Measurements from ENCODE around the gene SLC16A8.

Gene SLC16A8

GRCh38 chr22:38109371-38110001 is 25.5 kb upstream of the SLC16A8 start:
- peak; percentile 30; the same call in 2 of the 3 replicates for ATAC-seq
- TF ChIP-seq ZFP3 (CRISPR knock-in tag; IDR thresholded peaks at IDR 0.05): no peak
- no peak for TF ChIP-seq ZNF8 (CRISPR knock-in tag; IDR thresholded peaks at IDR 0.05)
- no peak for TF ChIP-seq BACH2 (CRISPR knock-in tag; IDR thresholded peaks at IDR 0.05; ENCODE audit: borderline replicate concordance)
- no peak for TF ChIP-seq TOX (CRISPR knock-in tag; IDR thresholded peaks at IDR 0.05; ENCODE audit: borderline replicate concordance)
- TF ChIP-seq GLIS3 (CRISPR knock-in tag; IDR thresholded peaks at IDR 0.05): no peak
- no peak for TF ChIP-seq PATZ1 (CRISPR knock-in tag; IDR thresholded peaks at IDR 0.05; ENCODE audit: borderline replicate concordance)
- TF ChIP-seq ZFP30 (CRISPR knock-in tag; IDR thresholded peaks at IDR 0.05): no peak
- TF ChIP-seq TCF4 (CRISPR knock-in tag; IDR thresholded peaks at IDR 0.05; ENCODE audit: borderline replicate concordance): no peak
- TF ChIP-seq CREB5 (CRISPR knock-in tag; IDR thresholded peaks at IDR 0.05; ENCODE audit: low read depth): no peak
- no peak for TF ChIP-seq OSR1 (CRISPR knock-in tag; IDR thresholded peaks at IDR 0.05)
- no peak for TF ChIP-seq ESRRG (CRISPR knock-in tag; IDR thresholded peaks at IDR 0.05)

DNA sequence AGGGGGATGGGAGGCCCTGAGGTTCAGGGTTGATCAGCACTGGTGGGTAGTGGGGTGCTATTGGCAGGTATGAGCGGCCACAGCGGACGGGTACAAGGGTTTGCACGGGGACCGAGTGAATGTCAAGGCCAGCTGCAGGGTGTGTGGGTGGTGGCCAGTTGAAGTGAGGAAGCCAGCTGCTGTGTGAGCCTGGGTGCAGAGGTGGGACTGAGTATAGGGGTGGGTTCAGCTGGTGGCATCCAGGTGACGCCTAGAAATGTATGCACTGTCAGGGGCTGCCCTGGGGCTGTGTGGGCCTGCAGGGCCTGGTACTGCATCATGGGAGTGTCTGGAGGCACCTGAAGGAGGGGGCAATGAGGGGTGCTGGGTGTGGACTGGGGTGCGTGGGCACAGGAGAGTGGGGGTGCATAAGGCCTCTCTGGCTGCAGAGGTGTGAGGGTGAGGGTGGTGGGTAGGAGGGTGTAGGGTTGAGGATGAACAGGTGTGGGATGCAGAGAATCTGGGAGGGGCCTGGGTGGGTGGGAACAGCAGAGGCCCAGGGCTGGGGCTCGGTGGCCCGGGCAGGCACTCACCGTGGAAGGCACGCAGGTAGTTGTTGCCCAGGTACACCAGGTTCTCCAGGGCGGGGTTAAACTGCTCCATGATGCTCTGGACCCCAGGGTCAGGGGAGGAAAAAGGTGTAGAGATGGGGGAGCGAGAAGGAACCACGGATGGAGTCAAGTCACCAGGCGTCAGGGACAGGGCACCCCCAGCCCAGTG is 24.8 kb upstream of the SLC16A8 start:
- no peak for ATAC-seq
- no peak for TF ChIP-seq OSR1 (CRISPR knock-in tag; IDR thresholded peaks at IDR 0.05)

DNA sequence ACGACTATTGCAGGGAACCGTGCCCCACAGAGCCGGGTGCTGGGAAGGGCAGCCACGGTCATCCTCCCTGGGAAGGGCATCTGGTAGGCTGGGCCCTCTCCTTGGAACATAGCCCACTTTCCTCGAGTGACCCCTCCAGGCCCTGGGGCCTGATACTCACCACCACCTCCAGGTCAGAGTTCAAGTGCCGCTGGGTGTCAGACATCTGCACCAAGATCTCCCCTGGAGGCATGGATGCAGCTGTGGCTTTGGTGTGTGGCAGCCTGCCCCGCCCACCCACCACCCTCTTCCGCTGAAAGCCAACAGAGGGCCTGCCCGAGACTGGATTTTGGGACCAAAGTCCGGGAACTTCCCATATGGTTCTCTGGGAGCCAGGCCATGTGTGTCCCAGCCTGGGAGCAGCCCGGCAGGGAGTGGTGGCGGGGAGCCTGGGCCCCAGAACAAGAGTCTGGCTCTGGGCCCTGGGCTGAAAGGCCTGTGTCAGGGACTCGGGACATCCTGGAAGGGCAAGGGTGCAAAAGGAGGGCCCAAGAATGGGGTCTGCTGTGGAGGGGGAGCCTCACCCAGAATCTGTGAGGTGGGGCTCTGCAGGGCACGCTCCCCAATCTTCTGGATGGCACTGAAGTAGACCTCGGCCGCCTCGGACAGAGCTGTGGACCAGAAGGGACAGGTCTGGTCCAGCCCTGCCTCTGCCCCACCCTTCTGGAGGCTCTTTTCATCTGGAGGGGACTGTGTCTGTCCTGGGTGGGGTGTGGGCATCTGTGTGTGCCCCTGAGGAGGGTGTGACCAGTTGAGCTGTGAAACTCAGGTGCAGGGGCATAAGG is 23.9 kb upstream of the SLC16A8 start:
- ATAC-seq: no peak
- TF ChIP-seq ESRRG (CRISPR knock-in tag; IDR thresholded peaks at IDR 0.05): no peak
- no peak for TF ChIP-seq TSHZ2 (CRISPR knock-in tag; IDR thresholded peaks at IDR 0.05)
- no peak for TF ChIP-seq ZFP3 (CRISPR knock-in tag; IDR thresholded peaks at IDR 0.05)
- no peak for TF ChIP-seq ZC3H10 (CRISPR knock-in tag; IDR thresholded peaks at IDR 0.05)
- no peak for TF ChIP-seq TOX (CRISPR knock-in tag; IDR thresholded peaks at IDR 0.05; ENCODE audit: borderline replicate concordance)
- TF ChIP-seq RARB (CRISPR knock-in tag; IDR thresholded peaks at IDR 0.05): no peak
- TF ChIP-seq ARNTL (CRISPR knock-in tag; IDR thresholded peaks at IDR 0.05; ENCODE audit: borderline replicate concordance, low read depth): no peak
- no peak for TF ChIP-seq PPARA (CRISPR knock-in tag; IDR thresholded peaks at IDR 0.05; ENCODE audit: borderline replicate concordance)

DNA sequence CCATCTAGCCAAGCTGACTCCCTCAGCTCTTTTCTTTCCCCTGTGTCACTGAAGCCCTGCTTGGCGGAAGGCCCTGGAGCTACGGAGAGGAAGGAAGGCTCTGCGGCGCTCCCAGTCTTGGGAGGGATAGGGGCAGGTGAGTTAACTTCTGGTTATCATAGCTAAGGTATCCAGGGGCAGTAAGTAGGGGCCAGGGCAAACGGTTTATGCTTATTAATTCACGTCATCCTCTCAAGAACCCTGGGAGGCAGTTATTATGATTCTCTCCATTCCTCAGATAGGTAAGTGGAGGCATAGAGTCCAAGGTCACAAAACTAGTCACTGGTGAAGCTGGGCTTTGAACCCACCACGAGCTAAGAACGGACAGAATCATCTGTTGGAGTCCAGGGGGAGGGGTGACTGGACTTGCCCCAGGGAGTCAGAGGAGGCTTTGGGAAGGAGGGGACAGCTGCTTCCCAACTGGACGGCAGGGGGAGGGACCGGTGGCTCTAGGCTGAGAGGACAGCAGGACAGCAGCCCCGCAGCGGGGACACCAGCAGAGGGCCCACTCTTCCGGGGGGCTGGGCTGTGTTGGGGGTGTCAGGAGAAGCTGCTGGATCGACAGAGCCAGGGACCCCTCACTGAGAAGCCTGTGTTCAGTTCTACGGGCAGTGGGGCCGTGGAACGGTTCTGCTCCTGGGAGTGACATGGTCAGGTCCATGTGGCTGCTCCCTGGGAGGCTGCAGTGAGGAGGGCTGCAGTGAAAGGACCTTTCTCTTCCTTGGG is 23.0 kb upstream of the SLC16A8 start:
- no peak for ATAC-seq
- TF ChIP-seq POU6F1 (CRISPR knock-in tag; IDR thresholded peaks at IDR 0.05; ENCODE audit: borderline replicate concordance, low read depth): no peak
- no peak for TF ChIP-seq TOX (CRISPR knock-in tag; IDR thresholded peaks at IDR 0.05; ENCODE audit: borderline replicate concordance)
- no peak for TF ChIP-seq ZNF565 (CRISPR knock-in tag; conservative IDR thresholded peaks at IDR 0.05; ENCODE audit: low read depth)
- no peak for TF ChIP-seq ZNF8 (CRISPR knock-in tag; IDR thresholded peaks at IDR 0.05)
- TF ChIP-seq ZNF70 (CRISPR knock-in tag; IDR thresholded peaks at IDR 0.05): no peak
- TF ChIP-seq SNAI2 (CRISPR knock-in tag; IDR thresholded peaks at IDR 0.05): no peak
- TF ChIP-seq PPARA (CRISPR knock-in tag; IDR thresholded peaks at IDR 0.05; ENCODE audit: borderline replicate concordance): no peak
- no peak for TF ChIP-seq ZC3H10 (CRISPR knock-in tag; IDR thresholded peaks at IDR 0.05)
- TF ChIP-seq ISL1 (CRISPR knock-in tag; IDR thresholded peaks at IDR 0.05): no peak
- TF ChIP-seq BACH2 (CRISPR knock-in tag; IDR thresholded peaks at IDR 0.05; ENCODE audit: borderline replicate concordance): no peak
